Left lung (tissue), 10 donors: Measurements from ENCODE around the gene PTPRD. TPM values are rescaled to one million over a fixed set of nuclear protein-coding genes. Genes with fewer than 3 reads are reported as not detected.

Source experiments
- ATAC-seq: fragments of 200-7000 bp; cut with Tn5 transposase; one replicate; pipeline ENCODE4 v1.9.1; 2020; ENCODE audit warnings: moderate library complexity
- DNase-seq, 4 donors: peaks; one replicate each; pipeline ENCODE4 v3.0.0-alpha.2; 2013 to 2020
- H3K27ac ChIP-seq, 2 donors: fragments of 200-600 bp; sonication (generic) in 1 of 2; one replicate each; pipeline versions ENCODE4 v1.5.0 to v1.8.0; 2020 to 2021
- H3K27me3 ChIP-seq, 2 donors: fragments of 200-600 bp; sonication (generic) in 1 of 2; one replicate each; pipeline versions ENCODE4 v1.5.0 to v1.8.0; 2020 to 2021
- H3K36me3 ChIP-seq, 2 donors: fragments of 200-600 bp; sonication (generic) in 1 of 2; one replicate each; pipeline versions ENCODE4 v1.5.0 to v1.8.0; 2020 to 2021
- H3K4me1 ChIP-seq, 2 donors: fragments of 200-600 bp; one replicate each; pipeline ENCODE4 v1.8.0; 2021
- H3K4me3 ChIP-seq, 2 donors: fragments of 200-600 bp; sonication (generic) in 1 of 2; one replicate each; pipeline versions ENCODE4 v1.5.0 to v1.8.0; 2020 to 2021; ENCODE audit warnings: mild to moderate bottlenecking in 1 of 2
- H3K9me3 ChIP-seq, 2 donors: fragments of 200-600 bp; sonication (generic) in 1 of 2; one replicate each; pipeline versions ENCODE4 v1.5.0 to v1.8.0; 2020 to 2021
- CTCF ChIP-seq, 2 donors: fragments of 200-600 bp; sonication (generic) in 1 of 2; IDR thresholded peaks; one replicate each; pipeline versions ENCODE4 v1.5.0 to v1.8.0; 2021; ENCODE audit warnings: antibody characterized with exemption in 2 of 2
- intact Hi-C, 2 donors: fragments of 100-400 bp; cut with DNase I; formaldehyde crosslinking; loops; one replicate each; pipeline versions ENCODE4 v1.11.2 to v1.14.2; 2022
- polyA plus RNA-seq, 6 donors: library from polyadenylated mRNA; unstranded; fragments of 120-200 nt; gene quantifications; one replicate each; pipeline ENCODE4 v1.2.1, GENCODE V29; 2013; ENCODE audit not compliant: insufficient read length in 6 of 6
- total RNA-seq, 2 donors: library from RNA; stranded (reverse); fragmentation: NEBNext Ultra II Directional; extraction: Animal tissue kit (Norgen Biotek cat#: 25700); gene quantifications; one replicate each; pipeline ENCODE4 v1.2.1, GENCODE V29; 2021
- donor health status: DM: no; HTN: yes; CAD: no.
- donor health status: DM: no; HTN: no; CAD: no.

Gene PTPRD
- total and polyA plus RNA-seq, 8 donors, result 24.2 to 167 (median 139) TPM

DNA sequence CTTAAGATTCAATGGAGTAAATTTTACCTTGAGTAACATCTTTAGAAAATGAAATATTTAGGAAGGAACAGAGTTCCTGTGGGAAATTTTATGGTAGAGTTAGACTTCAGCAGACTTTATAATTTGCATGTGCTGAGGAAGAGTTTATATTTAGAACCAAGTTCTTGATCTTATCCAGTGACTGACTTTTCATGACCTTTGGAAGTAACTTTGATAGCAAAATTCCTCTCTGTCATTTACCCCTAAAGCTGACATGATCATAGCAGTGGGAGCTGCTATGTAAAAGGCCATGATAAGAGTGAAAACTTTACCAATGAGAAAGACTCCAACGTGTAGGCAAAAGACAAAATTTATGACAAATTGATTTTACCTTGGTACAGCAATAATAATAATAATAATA, 1741.4 kb downstream of the PTPRD start:
- Histone ChIP-seq H3K9me3 (no peaks in the 10 kb centered on the region), H3K27ac (no peak overlapping the region), H3K27me3 (no peaks in the 10 kb centered on the region), H3K4me3 (no peak overlapping the region), H3K36me3 (no peaks in the 10 kb centered on the region), H3K4me1 (no peaks in the 10 kb centered on the region)
- DNase-seq (no peak), ATAC-seq (no peak)
- intact Hi-C loops, result no loop called here
- no peak for TF ChIP-seq CTCF (IDR thresholded peaks at IDR 0.05)

DNA sequence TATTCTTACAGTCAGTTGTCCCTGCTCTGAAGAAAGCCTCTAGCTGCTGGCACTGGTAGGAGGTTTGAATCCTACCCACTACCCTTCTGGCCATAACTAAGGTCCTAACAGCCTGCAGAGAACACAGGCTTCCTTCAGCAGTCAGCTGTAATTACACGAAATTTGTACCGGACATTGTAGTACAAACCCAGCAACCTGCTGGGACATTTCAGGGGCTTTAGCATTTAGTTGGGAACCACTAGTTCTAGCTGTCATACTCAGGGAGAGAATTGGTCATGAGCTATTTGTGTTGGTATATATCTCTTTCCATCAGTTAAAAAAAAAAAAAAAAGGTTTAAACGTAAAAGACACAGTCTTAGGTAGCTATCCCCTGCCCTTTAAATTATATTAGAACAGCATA, 1743.0 kb downstream of the PTPRD start:
- no peak for DNase-seq
- Histone ChIP-seq H3K36me3 (no peaks in the 10 kb centered on the region), H3K4me3 (no peak overlapping the region), H3K27me3 (no peaks in the 10 kb centered on the region), H3K9me3 (no peaks in the 10 kb centered on the region), H3K4me1 (no peaks in the 10 kb centered on the region), H3K27ac (no peak overlapping the region)
- ATAC-seq, result no peak
- no peak for TF ChIP-seq CTCF (IDR thresholded peaks at IDR 0.05)
- intact Hi-C loops, result no loop called here

GRCh38 chr9:8868632-8869031, 1744.2 kb downstream of the PTPRD start:
- no peak for TF ChIP-seq CTCF (IDR thresholded peaks at IDR 0.05)
- no peaks in the 10 kb centered on the region for H3K4me1 ChIP-seq
- no peak overlapping the region for H3K27ac ChIP-seq
- H3K4me3 ChIP-seq, result no peak overlapping the region
- DNase-seq (no peak), ATAC-seq (no peak)
- no peaks in the 10 kb centered on the region for H3K27me3 ChIP-seq
- no peaks in the 10 kb centered on the region for H3K36me3 ChIP-seq
- intact Hi-C loops, result no loop called here
- no peaks in the 10 kb centered on the region for H3K9me3 ChIP-seq

- no peak for ATAC-seq
- no peak for DNase-seq
- H3K27ac ChIP-seq, result no peak overlapping the region
- no peak for TF ChIP-seq CTCF (IDR thresholded peaks at IDR 0.05)
- intact Hi-C loops, result no loop called here
- no peaks in the 10 kb centered on the region for H3K27me3 ChIP-seq
- no peaks in the 10 kb centered on the region for H3K4me1 ChIP-seq
- no peak overlapping the region for H3K4me3 ChIP-seq
- no peaks in the 10 kb centered on the region for H3K36me3 ChIP-seq
- no peaks in the 10 kb centered on the region for H3K9me3 ChIP-seq
These were observed 1745.7 kb downstream of the PTPRD start for GRCh38 chr9:8867148-8867547.

DNA sequence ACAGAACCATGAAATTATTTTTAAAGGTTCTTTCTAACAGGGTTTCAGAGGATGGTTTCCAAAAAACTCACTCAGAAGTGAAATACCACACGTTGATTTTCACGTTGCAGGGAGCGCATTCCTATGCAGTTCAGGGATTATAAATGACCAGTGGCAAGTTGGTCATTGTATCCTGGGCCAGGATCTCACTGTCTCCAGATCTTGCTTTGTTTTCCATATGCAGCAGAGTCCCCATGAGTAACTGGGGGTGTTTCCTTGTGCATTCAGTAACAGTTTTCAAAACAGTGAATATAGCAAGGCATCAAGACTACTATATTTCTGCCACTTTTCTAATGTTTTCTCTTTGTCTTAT, 1748.3 kb downstream of the PTPRD start:
- Histone ChIP-seq H3K4me3 (no peak overlapping the region), H3K36me3 (no peaks in the 10 kb centered on the region), H3K27ac (no peak overlapping the region), H3K9me3 (no peaks in the 10 kb centered on the region), H3K4me1 (no peaks in the 10 kb centered on the region), H3K27me3 (peaks cover 0 to 6% of the 10 kb centered on the region in 2 donors)
- DNase-seq (no peak), ATAC-seq (no peak)
- no peak for TF ChIP-seq CTCF (IDR thresholded peaks at IDR 0.05)
- intact Hi-C loops, result no loop called here
